Liver (tissue), 3 donors: ENCODE data around the gene GTPBP6.

ENCODE experiments used
- ATF3 ChIP-seq: IDR thresholded peaks from 2 replicates; pipeline ENCODE4 v1.6.1; 2016; ENCODE audit warnings: antibody characterized with exemption
- NR2F2 ChIP-seq: IDR thresholded peaks from 2 replicates; pipeline ENCODE4 v1.6.1; 2016; ENCODE audit warnings: antibody characterized with exemption
- SP1 ChIP-seq: IDR thresholded peaks from 2 replicates; pipeline ENCODE4 v1.6.1; 2018; ENCODE audit warnings: antibody characterized with exemption, mild to moderate bottlenecking
- TAF1 ChIP-seq: conservative IDR thresholded peaks from 2 replicates; pipeline ENCODE4 v1.6.1; 2016; ENCODE audit warnings: antibody characterized with exemption, mild to moderate bottlenecking
- YY1 ChIP-seq: IDR thresholded peaks from 2 replicates; pipeline ENCODE4 v1.6.1; 2016; ENCODE audit warnings: antibody characterized with exemption, mild to moderate bottlenecking
- TF ChIP-seq, protein P1 (sequence below): fragments of 150-350 bp; IDR thresholded peaks from 2 replicates; pipeline ENCODE4 v1.5.1; 2017; ENCODE audit warnings: improper control_type of control experiment, low read depth, low read length; ENCODE audit not compliant: missing input control
- donor health status: healthy.
- donor health status: healthy.

DNA sequence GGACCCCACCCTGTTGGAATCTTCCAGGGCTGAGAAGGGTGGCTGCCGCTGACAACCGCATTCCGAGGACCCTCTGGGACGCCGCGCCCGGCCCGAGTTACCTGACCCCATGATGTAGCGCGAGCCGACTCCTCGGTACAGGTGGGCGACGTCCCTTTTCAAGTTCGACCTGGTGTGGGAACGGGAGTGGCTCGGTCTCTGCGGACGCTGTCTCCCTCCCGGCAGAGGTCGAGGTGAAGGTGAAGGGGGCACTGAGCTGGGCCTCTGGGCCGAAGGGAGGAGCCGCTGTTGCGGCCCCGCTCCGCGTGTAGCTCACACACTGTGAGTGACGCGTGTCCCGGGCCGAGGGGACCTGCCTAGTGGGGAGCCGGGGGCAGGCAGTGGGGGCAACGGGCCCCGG, 4.5 kb downstream of the GTPBP6 start:
- TF ChIP-seq, protein P1, sequence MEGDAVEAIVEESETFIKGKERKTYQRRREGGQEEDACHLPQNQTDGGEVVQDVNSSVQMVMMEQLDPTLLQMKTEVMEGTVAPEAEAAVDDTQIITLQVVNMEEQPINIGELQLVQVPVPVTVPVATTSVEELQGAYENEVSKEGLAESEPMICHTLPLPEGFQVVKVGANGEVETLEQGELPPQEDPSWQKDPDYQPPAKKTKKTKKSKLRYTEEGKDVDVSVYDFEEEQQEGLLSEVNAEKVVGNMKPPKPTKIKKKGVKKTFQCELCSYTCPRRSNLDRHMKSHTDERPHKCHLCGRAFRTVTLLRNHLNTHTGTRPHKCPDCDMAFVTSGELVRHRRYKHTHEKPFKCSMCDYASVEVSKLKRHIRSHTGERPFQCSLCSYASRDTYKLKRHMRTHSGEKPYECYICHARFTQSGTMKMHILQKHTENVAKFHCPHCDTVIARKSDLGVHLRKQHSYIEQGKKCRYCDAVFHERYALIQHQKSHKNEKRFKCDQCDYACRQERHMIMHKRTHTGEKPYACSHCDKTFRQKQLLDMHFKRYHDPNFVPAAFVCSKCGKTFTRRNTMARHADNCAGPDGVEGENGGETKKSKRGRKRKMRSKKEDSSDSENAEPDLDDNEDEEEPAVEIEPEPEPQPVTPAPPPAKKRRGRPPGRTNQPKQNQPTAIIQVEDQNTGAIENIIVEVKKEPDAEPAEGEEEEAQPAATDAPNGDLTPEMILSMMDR: no peak
- TF ChIP-seq NR2F2 (no peak), ATF3 (no peak), YY1 (no peak), SP1 (no peak), TAF1 (no peak)
